HEK293T (cell line): Measurements from ENCODE around the gene PZP.

Experiments
- CTCF ChIA-PET: fragments of 350-600 bp; formaldehyde crosslinking; extraction: SDS; loops from one replicate; lab custom pipeline; 2021; ENCODE audit warnings: antibody characterized with exemption, inconsistent platforms; lab: Yijun Ruan, JAX
- POLR2A ChIA-PET: fragments of 350-600 bp; formaldehyde crosslinking; extraction: SDS; loops from one replicate; lab custom pipeline; 2020; ENCODE audit warnings: antibody characterized with exemption, inconsistent platforms; lab: Yijun Ruan, JAX
- DNase-seq: peaks from one replicate; pipeline ENCODE4 v3.0.0; 2012; ENCODE audit warnings: mixed read lengths; ENCODE audit errors: extremely low spot score
- ARNT ChIP-seq: fragments of 450-650 bp; IDR thresholded peaks from 2 replicates; pipeline ENCODE4 v1.6.1; 2017; ENCODE audit warnings: mild to moderate bottlenecking
- BHLHE40 ChIP-seq: fragments of 450-650 bp; IDR thresholded peaks from 2 replicates; pipeline ENCODE4 v1.6.1; 2016; ENCODE audit warnings: mild to moderate bottlenecking, moderate library complexity, borderline replicate concordance
- CTBP1 ChIP-seq: fragments of 450-650 bp; IDR thresholded peaks from 2 replicates; pipeline ENCODE4 v1.6.1; 2016; ENCODE audit warnings: borderline replicate concordance
- ELF4 ChIP-seq: fragments of 450-650 bp; IDR thresholded peaks from 2 replicates; pipeline ENCODE4 v1.6.1; 2017; ENCODE audit warnings: antibody characterized with exemption
- FOXA1 ChIP-seq: fragments of 450-650 bp; IDR thresholded peaks from 2 replicates; pipeline ENCODE4 v1.6.1; 2016; ENCODE audit warnings: mild to moderate bottlenecking
- FOXK2 ChIP-seq: fragments of 450-650 bp; IDR thresholded peaks from 2 replicates; pipeline ENCODE4 v1.6.1; 2016; ENCODE audit warnings: mild to moderate bottlenecking
- FOXM1 ChIP-seq: fragments of 450-650 bp; IDR thresholded peaks from 2 replicates; pipeline ENCODE4 v1.6.1; 2017; ENCODE audit warnings: mild to moderate bottlenecking, borderline replicate concordance
- HDGF ChIP-seq: fragments of 450-650 bp; IDR thresholded peaks from 2 replicates; pipeline ENCODE4 v1.6.1; 2017; ENCODE audit warnings: antibody characterized with exemption, borderline replicate concordance
- L3MBTL2 ChIP-seq: fragments of 450-650 bp; conservative IDR thresholded peaks from 2 replicates; pipeline ENCODE4 v1.6.1; 2016; ENCODE audit warnings: mild to moderate bottlenecking
- LEF1 ChIP-seq: fragments of 450-650 bp; IDR thresholded peaks from 2 replicates; pipeline ENCODE4 v1.6.1; 2017; ENCODE audit warnings: mild to moderate bottlenecking, borderline replicate concordance
- NFRKB ChIP-seq: fragments of 450-650 bp; IDR thresholded peaks from 2 replicates; pipeline ENCODE4 v1.6.1; 2016; ENCODE audit warnings: mild to moderate bottlenecking, moderate library complexity
- PKNOX1 ChIP-seq: fragments of 450-650 bp; IDR thresholded peaks from 2 replicates; pipeline ENCODE4 v1.6.1; 2016
- SP1 ChIP-seq: fragments of 450-650 bp; IDR thresholded peaks from 2 replicates; pipeline ENCODE4 v1.6.1; 2017
- SUZ12 ChIP-seq: fragments of 450-650 bp; IDR thresholded peaks from 2 replicates; pipeline ENCODE4 v1.6.1; 2016; ENCODE audit warnings: mild to moderate bottlenecking
- TARDBP ChIP-seq: fragments of 450-650 bp; IDR thresholded peaks from 2 replicates; pipeline ENCODE4 v1.6.1; 2016
- ZNF384 ChIP-seq: fragments of 450-650 bp; IDR thresholded peaks from 2 replicates; pipeline ENCODE4 v1.6.1; 2016

The PZP gene

GRCh38 chr12:9135903-9136310, 72.3 kb downstream of the PZP start:
- ChIA-PET POLR2A (no interaction called here), CTCF (interaction anchor here (1.0 kb wide), 1 partner anchor 9 kb away, joined by 4 read pairs; no protein-coding TSS in a partner anchor)
- TF ChIP-seq LEF1 (no peak), NFRKB (no peak), SUZ12 (no peak), PKNOX1 (no peak), ARNT (no peak), ELF4 (no peak), FOXA1 (no peak), TARDBP (no peak), HDGF (no peak), SP1 (no peak), L3MBTL2 (no peak), FOXM1 (no peak), ZNF384 (no peak), BHLHE40 (no peak), FOXK2 (no peak)
- DNase-seq, result no peak

GRCh38 chr12:9134981-9135628, 73.1 kb downstream of the PZP start:
- peak; percentile 23 for DNase-seq
- no peak for TF ChIP-seq NFRKB
- no peak for TF ChIP-seq ARNT
- no peak for TF ChIP-seq ZNF384
- TF ChIP-seq L3MBTL2, result no peak
- no peak for TF ChIP-seq TARDBP
- no peak for TF ChIP-seq PKNOX1
- TF ChIP-seq SP1, result no peak
- TF ChIP-seq CTBP1, result no peak
- TF ChIP-seq FOXM1, result no peak
- ChIA-PET CTCF (interaction anchor here (0.6 to 1.0 kb wide), 2 partner anchors 8 to 61 kb away, joined by 3 to 4 read pairs; no protein-coding TSS in a partner anchor), POLR2A (no interaction called here)

GRCh38 chr12:9133216-9133916, 74.8 kb downstream of the PZP start:
- DNase-seq, result no peak
- POLR2A ChIA-PET, result no interaction called here
- CTCF ChIA-PET, result no interaction called here
- TF ChIP-seq CTBP1, result no peak
- no peak for TF ChIP-seq TARDBP
- TF ChIP-seq FOXK2, result no peak
- no peak for TF ChIP-seq ELF4
- no peak for TF ChIP-seq NFRKB
- no peak for TF ChIP-seq HDGF
- no peak for TF ChIP-seq ARNT
- TF ChIP-seq LEF1, result no peak
- TF ChIP-seq SP1, result no peak

- TF ChIP-seq SUZ12 (no peak), FOXA1 (no peak), NFRKB (no peak), TARDBP (no peak), ELF4 (no peak), PKNOX1 (no peak), ZNF384 (no peak), FOXM1 (no peak), BHLHE40 (no peak), FOXK2 (no peak), LEF1 (no peak)
- CTCF ChIA-PET, result no interaction called here
- no peak for DNase-seq
- POLR2A ChIA-PET, result no interaction called here
These were observed 76.1 kb downstream of the PZP start for GRCh38 chr12:9132008-9132535.

- ChIA-PET POLR2A (no interaction called here), CTCF (no interaction called here)
- DNase-seq, result no peak
- no peak for TF ChIP-seq SUZ12
- no peak for TF ChIP-seq ARNT
- no peak for TF ChIP-seq L3MBTL2
- TF ChIP-seq FOXK2, result no peak
- no peak for TF ChIP-seq LEF1
- TF ChIP-seq ZNF384, result no peak
These were observed 78.0 kb downstream of the PZP start for GRCh38 chr12:9130244-9130643.

DNA sequence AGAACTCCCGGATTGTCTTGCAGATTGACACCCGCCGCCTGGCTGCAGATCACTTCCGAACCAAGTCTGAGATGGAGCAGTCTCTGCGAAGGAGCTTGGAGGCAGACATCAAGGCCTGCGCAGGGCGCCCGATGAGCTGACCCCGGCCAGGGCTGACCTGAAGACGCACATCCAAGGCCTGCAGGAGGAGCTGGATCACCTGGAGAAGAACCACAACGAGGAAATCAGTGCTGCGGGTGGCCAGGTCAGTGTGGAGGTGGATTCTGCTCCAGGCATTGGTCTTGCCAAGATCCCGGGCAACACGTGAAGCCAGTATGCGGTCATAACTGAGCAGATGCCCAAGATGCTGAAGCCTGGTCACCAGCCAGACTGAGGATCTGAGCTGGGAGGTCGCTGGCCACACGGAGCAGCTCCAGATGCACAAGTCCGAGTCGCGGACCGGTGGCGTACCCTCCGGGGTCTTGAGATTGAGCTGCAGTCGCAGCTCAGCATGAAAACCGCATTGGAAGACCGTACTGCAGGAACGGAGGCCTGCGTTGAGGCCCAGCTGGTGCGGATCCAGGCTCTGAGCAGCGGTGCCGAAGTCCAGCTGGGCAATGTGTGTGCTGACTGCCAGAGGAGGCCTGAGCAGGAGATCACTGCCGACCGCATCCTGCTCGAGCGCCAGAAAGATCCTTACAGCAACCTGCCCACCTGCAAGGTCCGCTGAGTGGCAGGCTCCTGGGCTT, 80.1 kb downstream of the PZP start:
- DNase-seq, result no peak
- TF ChIP-seq L3MBTL2 (no peak), ARNT (no peak), ELF4 (no peak), PKNOX1 (no peak), NFRKB (no peak), LEF1 (no peak), BHLHE40 (no peak), TARDBP (no peak), FOXA1 (no peak), FOXK2 (no peak), CTBP1 (no peak), SP1 (no peak), HDGF (no peak)
- ChIA-PET POLR2A (no interaction called here), CTCF (no interaction called here)
